B cell (primary cell): ENCODE measurements around the gene CUL1. TPM values are rescaled to one million over a fixed set of nuclear protein-coding genes. Genes with fewer than 3 reads are reported as not detected.

Experiments used
- ATAC-seq: fragments of 200-7000 bp; cut with Tn5 transposase; one replicate; pipeline ENCODE4 v1.10.0; 2021; ENCODE audit warnings: low read depth, mild to moderate bottlenecking, moderate number of reproducible peaks, moderate library complexity
- CTCF ChIA-PET: fragments of 350-600 bp; sonication (Branson Sonifier 250); formaldehyde crosslinking; loops from one replicate; lab custom pipeline; 2021; ENCODE audit warnings: antibody characterized with exemption, inconsistent platforms; lab: Charles Lee
- POLR2A ChIA-PET: fragments of 350-600 bp; sonication (Branson Sonifier 250); formaldehyde crosslinking; loops from one replicate; lab custom pipeline; 2021; ENCODE audit warnings: antibody characterized with exemption; lab: Charles Lee
- DNase-seq: peaks from one replicate; pipeline ENCODE4 v3.0.0; 2013
- H2AFZ ChIP-seq: 2 replicates; pipeline ENCODE4 v1.6.1; 2012; ENCODE audit warnings: mild to moderate bottlenecking, low read depth, low read length; ENCODE audit not compliant: insufficient read depth, poor library complexity, severe bottlenecking
- H3K27ac ChIP-seq, 2 donors: 1 replicate in 1 of 2; 2 replicates in 1 of 2; pipeline ENCODE4 v1.5.1; 2012 to 2013; ENCODE audit warnings: low read length in 2 of 2, mild to moderate bottlenecking in 2 of 2, moderate library complexity in 1 of 2
- H3K27me3 ChIP-seq, 4 experiments: fragments of 200-600 bp in 1 of 4; sonication (generic) in 1 of 4; replicated peaks in 1 of 4; 1 replicate in 2 of 4; 2 replicates in 2 of 4; pipeline versions ENCODE4 v1.6.1 to v1.7.0; 2013 to 2016; ENCODE audit warnings: low read length in 3 of 4, mild to moderate bottlenecking in 2 of 4, mixed read lengths in 1 of 4, moderate library complexity in 1 of 4; ENCODE audit not compliant: insufficient read depth in 4 of 4, control insufficient read depth in 3 of 4; ENCODE audit errors: control extremely low read depth in 1 of 4
- H3K36me3 ChIP-seq, 2 experiments: replicated peaks in 1 of 2; 1 replicate in 1 of 2; 2 replicates in 1 of 2; pipeline versions ENCODE4 v1.6.1 to v1.7.1; 2013; ENCODE audit warnings: low read length in 1 of 2; ENCODE audit not compliant: insufficient read depth in 2 of 2, control insufficient read depth in 1 of 2; ENCODE audit errors: control extremely low read depth in 1 of 2, extremely low read depth in 1 of 2
- H3K4me1 ChIP-seq, 2 donors: fragments of 200-600 bp in 1 of 2; sonication (generic) in 1 of 2; 1 replicate in 1 of 2; 2 replicates in 1 of 2; pipeline versions ENCODE4 v1.5.1 to v1.6.1; 2013 to 2017; ENCODE audit warnings: low read length in 2 of 2; ENCODE audit not compliant: control insufficient read depth in 2 of 2, insufficient read depth in 2 of 2
- H3K4me2 ChIP-seq: replicated peaks from 2 replicates; pipeline ENCODE3; 2012; ENCODE audit warnings: mild to moderate bottlenecking, low read depth, low read length; ENCODE audit not compliant: poor library complexity, severe bottlenecking
- H3K4me3 ChIP-seq, 5 experiments: fragments of 200-600 bp in 1 of 5; sonication (generic) in 1 of 5; 1 replicate in 3 of 5; 2 replicates in 2 of 5; pipeline versions ENCODE4 v1.5.1 to v1.7.0; 2011 to 2016; ENCODE audit warnings: low read length in 4 of 5, mild to moderate bottlenecking in 4 of 5, low read depth in 2 of 5, control low read depth in 1 of 5, moderate library complexity in 1 of 5; ENCODE audit not compliant: insufficient read depth in 1 of 5; ENCODE audit errors: control extremely low read depth in 1 of 5, extremely low read depth in 1 of 5
- H3K79me2 ChIP-seq: fragments of 200-600 bp; sonication (generic); one replicate; pipeline ENCODE4 v1.6.0; 2016; ENCODE audit warnings: low read length; ENCODE audit not compliant: control insufficient read depth, insufficient read depth
- H3K9ac ChIP-seq: fragments of 200-600 bp; sonication (generic); 2 replicates; pipeline ENCODE4 v1.6.1; 2017; ENCODE audit warnings: mild to moderate bottlenecking, low read length, moderate library complexity
- H3K9me3 ChIP-seq, 3 donors: one replicate each; pipeline versions ENCODE4 v1.6.1 to v1.7.1; 2013; ENCODE audit warnings: low read length in 2 of 3; ENCODE audit not compliant: control insufficient read depth in 2 of 3, insufficient read depth in 1 of 3; ENCODE audit errors: control extremely low read depth in 1 of 3
- H4K20me1 ChIP-seq: 2 replicates; pipeline ENCODE4 v1.6.0; 2012; ENCODE audit warnings: mild to moderate bottlenecking, low read length; ENCODE audit not compliant: insufficient read depth, control insufficient read depth, poor library complexity, severe bottlenecking
- H3K27ac Mint-ChIP-seq: one replicate; pipeline ENCODE4 v1.8.0; 2021; ENCODE audit warnings: mixed read lengths
- H3K27me3 Mint-ChIP-seq: one replicate; pipeline ENCODE4 v1.8.0; 2021; ENCODE audit warnings: mixed read lengths
- H3K4me1 Mint-ChIP-seq: one replicate; pipeline ENCODE4 v1.8.0; 2021; ENCODE audit warnings: mixed read lengths
- H3K4me3 Mint-ChIP-seq: one replicate; pipeline ENCODE4 v1.8.0; 2021; ENCODE audit warnings: mixed read lengths
- H3K9me3 Mint-ChIP-seq: one replicate; pipeline ENCODE4 v1.8.0; 2022; ENCODE audit warnings: mixed read lengths; ENCODE audit not compliant: insufficient read depth
- CTCF ChIP-seq: fragments of 200-600 bp; IDR thresholded peaks from one replicate; pipeline ENCODE4 v1.8.0; 2022; ENCODE audit warnings: antibody characterized with exemption, mild to moderate bottlenecking
- EZH2 ChIP-seq: IDR thresholded peaks from 2 replicates; pipeline ENCODE4 v1.6.1; 2012; ENCODE audit warnings: borderline replicate concordance, low read depth, mild to moderate bottlenecking, moderate library complexity, low read length; ENCODE audit not compliant: insufficient read depth, poor library complexity, severe bottlenecking
- WGBS: methylation state at CpG from one replicate; pipeline ENCODE4 v1.1.5; 2013; ENCODE audit warnings: missing lambda C conversion rate; ENCODE audit not compliant: insufficient coverage; 5-methylcytosine and 5-hydroxymethylcytosine counted together
- intact Hi-C: fragments of 100-400 bp; cut with micrococcal nuclease; formaldehyde crosslinking; loops from one replicate; pipeline ENCODE4 v1.10.0; 2022
- polyA plus RNA-seq: library from polyadenylated mRNA; depleted of rRNA; stranded (reverse); fragments of >200 nt; gene quantifications from 2 replicates; pipeline ENCODE4 v1.2.3, GENCODE V29; 2012
- total RNA-seq, 2 donors: library from RNA; stranded (reverse); fragments of 120-200 nt in 1 of 2; gene quantifications; 1 replicate in 1 of 2; 2 replicates in 1 of 2; pipeline versions ENCODE4 v1.2.3 to v1.2.4, GENCODE V29; 2013 to 2022

Gene CUL1
- total and polyA plus RNA-seq, 2 donors (not counting 1 experiment from before 2014, with no cell fraction given), result 26.9 to 51.1 TPM

- H2AFZ ChIP-seq, result no peak overlapping the region
- Mint-ChIP-seq H3K27me3 (no peaks in the 10 kb centered on the region), H3K4me3 (no peak overlapping the region), H3K27ac (no peak overlapping the region), H3K4me1 (peaks cover 22% of the 10 kb centered on the region), H3K9me3 (no peaks in the 10 kb centered on the region)
- H3K9ac ChIP-seq, result no peak overlapping the region
- DNase-seq, result no peak
- no peaks in the 10 kb centered on the region for H4K20me1 ChIP-seq
- 89% methylated on average over 3 of the region's 4 CpGs for WGBS
- H3K36me3 ChIP-seq, result peaks cover 4 to 18% of the 10 kb centered on the region in 2 experiments
- ATAC-seq, result no peak
- TF ChIP-seq CTCF (no peak), EZH2 (no peak)
- H3K27me3 ChIP-seq, result no peaks in the 10 kb centered on the region
- H3K9me3 ChIP-seq, result no peaks in the 10 kb centered on the region
- H3K79me2 ChIP-seq, result no peaks in the 10 kb centered on the region
- H3K27ac ChIP-seq, result no peak overlapping the region
- no peak overlapping the region for H3K4me2 ChIP-seq
- H3K4me1 ChIP-seq, result peaks cover 8 to 11% of the 10 kb centered on the region in 2 donors
- no peak overlapping the region for H3K4me3 ChIP-seq
- intact Hi-C loops, result no loop called here
- ChIA-PET CTCF (interaction anchor here (1.1 kb wide), 1 partner anchor 98 kb away, joined by 3 read pairs; no protein-coding TSS in a partner anchor), POLR2A (no interaction called here)
Observed at GRCh38 chr7:148809856-148810255, 111.2 kb downstream of the CUL1 start.

DNA sequence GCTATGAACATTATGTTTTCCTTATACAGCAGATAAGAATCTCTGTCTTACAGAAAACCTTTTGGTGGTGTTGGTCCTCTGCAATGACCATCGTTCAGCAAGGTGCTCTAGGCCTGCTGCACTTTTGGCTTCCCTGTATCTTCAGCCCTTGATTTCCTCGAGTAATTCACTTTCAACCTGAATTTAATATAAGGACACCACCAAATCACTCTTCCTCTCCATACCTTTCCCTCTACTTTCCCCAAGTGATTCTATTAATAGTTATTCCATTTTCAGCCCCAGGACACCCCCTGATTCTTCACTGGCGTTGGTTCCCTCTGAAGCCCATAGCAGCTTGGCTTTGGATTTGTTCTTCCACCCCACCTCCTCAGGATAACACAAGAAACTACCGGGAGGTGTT, 113.2 kb downstream of the CUL1 start:
- H3K27ac Mint-ChIP-seq, result no peak overlapping the region
- H3K27ac ChIP-seq, result no peak overlapping the region
- no peaks in the 10 kb centered on the region for H4K20me1 ChIP-seq
- peaks cover 5 to 14% of the 10 kb centered on the region in 2 experiments for H3K36me3 ChIP-seq
- no peaks in the 10 kb centered on the region for H3K9me3 Mint-ChIP-seq
- H3K79me2 ChIP-seq, result no peaks in the 10 kb centered on the region
- no peaks in the 10 kb centered on the region for H3K9me3 ChIP-seq
- H3K4me2 ChIP-seq, result no peak overlapping the region
- no peak overlapping the region for H2AFZ ChIP-seq
- no peak overlapping the region for H3K4me3 ChIP-seq
- WGBS, result 94% methylated on average over 2 of the region's 4 CpGs
- intact Hi-C loops, result no loop called here
- DNase-seq (no peak), ATAC-seq (no peak)
- ChIA-PET POLR2A (no interaction called here), CTCF (no interaction called here)
- H3K9ac ChIP-seq, result no peak overlapping the region
- no peaks in the 10 kb centered on the region for H3K27me3 ChIP-seq
- H3K4me1 Mint-ChIP-seq, result peaks cover 35% of the 10 kb centered on the region
- H3K4me3 Mint-ChIP-seq, result no peak overlapping the region
- no peaks in the 10 kb centered on the region for H3K27me3 Mint-ChIP-seq
- H3K4me1 ChIP-seq, result peaks cover 15 to 22% of the 10 kb centered on the region in 2 donors
- TF ChIP-seq EZH2 (no peak), CTCF (no peak)
